Measurements from ENCODE around the gene COBLL1.

COBLL1 gene

DNA sequence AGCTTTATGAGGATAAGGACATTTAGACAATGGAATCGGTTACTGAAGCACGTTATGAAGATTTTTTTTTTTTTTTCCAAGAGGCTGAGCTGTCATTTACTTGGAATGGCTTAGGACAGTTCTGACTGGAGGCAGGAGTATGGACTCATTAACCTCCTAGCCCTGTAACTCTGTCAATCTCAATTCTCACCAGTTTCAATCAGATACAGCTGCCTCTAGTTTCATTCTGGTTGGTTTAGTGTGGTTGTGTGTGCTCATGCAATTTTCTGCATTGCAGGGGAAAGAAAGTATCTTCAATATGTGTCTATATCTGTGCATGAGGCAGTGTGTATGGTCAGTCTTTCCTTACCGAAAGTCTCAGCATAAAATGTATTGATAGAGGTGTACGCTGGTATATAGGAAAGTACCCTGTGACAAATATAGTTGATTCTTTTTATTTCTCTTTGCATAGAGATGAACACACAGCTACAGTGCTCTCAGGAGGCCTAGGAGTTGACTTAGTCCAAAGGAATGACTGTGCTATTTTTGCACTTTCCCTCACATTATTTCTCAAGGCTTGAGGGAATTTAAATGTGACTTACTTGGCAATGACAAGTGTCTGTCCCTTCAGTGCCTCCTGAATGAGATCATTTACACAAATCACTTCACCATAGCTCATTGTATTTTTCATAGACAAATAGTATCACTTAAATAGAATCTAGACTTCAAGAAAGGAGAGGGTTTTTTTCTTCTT lies 169.8 kb downstream of the COBLL1 start:
- no peak for DNase-seq

DNA sequence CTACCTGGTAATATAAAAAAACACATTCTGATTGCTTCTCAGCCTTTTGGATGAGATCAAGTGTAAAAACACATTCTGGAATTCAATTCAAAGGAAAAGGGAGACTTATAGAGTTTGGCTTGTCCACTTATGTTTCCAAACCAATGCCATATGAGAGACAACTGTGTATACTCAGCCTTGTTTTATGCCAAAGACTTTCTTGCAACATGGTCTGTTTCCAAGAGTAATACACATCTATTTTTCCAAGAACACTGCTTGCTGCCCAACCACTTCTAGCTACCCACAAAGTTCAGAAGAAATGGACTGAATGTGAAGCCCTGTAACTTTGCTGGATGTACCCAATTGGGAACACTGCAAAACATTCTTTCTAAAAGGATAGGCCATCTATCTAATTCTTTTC lies 172.3 kb downstream of the COBLL1 start:
- no peak for DNase-seq

DNA sequence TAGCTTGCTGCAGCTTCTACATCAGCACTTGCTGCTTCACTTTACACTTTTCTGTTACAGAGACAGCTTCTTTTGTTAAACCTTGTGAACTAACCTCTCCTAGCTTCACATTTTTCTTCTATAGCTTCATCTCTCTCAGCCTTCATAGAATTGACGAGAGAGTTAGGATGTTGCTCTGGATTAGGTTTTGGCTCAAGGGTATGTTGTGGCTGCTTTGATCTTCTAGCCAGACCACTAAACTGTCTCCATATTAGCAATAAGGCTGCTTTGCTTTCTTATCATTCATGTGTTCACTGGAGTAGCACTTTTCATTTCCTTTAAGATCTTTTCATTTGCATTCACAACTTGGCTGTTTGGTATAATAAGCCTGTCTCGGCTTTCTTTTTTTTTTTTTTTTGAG lies 174.1 kb downstream of the COBLL1 start:
- no peak for DNase-seq

DNA sequence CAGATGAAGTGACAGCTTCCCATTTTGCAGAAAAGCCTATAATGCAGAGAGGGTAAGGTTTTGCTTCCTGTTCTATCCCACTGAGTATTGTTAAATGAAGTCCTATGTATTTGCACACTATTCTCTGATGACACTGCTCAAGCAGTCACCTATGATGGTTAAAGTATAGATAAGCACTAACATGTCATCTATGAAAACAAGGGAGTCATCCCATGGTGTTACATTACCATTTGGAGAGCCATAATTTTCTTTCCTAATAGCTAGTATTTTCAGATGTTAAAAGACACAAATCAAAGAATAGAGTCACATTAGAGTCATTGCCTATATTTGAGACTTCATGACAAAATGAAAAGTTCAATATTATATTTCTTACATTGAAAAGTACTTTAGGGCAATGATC lies 177.6 kb downstream of the COBLL1 start:
- DNase-seq = no peak

DNA sequence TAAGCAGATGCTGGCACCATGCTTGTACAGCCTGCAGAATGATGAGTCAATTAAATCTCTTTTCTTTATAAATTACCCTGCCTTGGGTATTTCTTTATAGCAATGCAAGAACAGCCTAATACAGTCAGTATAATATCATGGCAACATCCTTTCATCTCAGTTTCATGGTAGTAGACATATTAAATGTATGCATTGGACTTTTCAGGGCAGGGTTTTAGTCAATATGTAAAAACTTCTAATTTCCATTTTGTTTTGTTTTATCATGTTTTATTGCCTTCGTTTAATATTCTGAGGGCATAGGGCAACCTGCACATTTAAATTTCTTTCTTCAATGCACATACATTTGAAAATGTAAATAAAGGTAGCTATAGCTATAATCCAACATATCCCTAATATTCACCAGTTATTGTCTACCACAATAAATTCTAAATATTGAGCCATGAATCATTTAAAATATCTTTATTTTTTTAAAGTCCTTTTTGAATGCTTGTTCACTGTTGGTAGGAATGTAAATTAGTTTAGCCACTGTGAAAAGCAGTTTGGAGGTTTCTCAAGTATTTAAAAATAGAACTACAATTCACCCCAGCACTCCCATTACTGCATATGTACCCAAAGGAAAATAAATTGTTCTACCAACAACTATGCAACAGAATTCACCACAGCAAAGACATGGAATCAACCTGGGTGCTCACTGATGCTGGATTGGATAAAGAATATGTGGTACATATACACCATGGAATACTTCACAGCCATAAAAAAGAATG lies 178.6 kb downstream of the COBLL1 start:
- no peak for DNase-seq

DNA sequence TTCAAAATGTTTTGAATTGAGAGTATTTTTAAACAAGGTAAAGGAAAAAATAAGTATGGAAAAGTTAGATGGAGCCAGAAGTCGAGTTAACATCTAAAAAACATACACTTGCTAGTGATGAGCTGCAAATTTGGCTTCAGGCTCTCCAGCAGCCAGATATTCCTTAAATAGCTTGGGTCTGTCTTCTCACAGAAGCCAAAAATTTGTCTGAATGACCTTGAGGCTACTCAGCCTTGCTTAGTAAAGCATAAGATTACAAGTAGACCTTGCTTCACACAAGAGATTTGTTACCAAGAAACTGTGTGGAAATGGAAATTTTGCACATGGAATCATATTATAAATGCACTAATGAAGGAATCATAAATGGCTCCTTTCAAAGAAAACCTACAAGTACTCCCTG lies 179.6 kb downstream of the COBLL1 start:
- no peak for DNase-seq

DNA sequence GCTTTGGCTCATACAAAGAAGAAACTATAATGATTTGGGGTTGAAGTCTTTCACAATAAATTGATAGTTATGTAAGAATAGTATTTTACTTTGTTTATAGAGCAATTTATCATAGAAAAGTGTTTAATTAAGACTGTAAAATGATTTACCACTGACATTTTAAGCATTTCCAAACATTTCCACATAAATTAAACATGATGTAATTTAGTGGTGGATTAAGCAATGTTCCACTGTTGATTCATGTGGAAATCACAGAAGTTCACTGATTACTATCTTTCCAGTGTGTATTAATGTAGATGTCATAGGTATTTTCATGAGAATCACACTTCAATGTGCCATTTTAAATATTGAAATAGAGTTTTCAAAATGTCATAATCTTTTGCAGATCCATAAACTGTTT lies 180.3 kb downstream of the COBLL1 start:
- no peak for DNase-seq

DNA sequence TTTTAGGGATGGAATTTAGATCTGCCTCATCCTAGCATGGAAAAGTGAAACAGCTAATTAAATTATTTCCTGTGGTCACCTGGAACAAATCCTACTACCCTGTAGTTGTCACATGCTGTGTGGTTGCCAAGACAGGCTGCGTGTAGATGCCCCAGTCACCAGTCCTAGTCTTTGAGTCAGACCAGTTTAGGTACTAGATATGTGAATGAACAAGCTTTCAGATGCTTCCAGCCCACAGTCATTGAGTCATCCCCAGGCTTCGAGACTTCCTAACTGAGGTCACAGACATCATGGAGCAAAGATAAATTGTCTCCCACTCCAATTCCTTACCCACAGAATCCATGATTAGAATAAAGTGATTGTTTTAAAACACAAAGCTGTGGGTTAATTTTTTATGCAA lies 184.5 kb downstream of the COBLL1 start:
- DNase-seq = no peak

DNA sequence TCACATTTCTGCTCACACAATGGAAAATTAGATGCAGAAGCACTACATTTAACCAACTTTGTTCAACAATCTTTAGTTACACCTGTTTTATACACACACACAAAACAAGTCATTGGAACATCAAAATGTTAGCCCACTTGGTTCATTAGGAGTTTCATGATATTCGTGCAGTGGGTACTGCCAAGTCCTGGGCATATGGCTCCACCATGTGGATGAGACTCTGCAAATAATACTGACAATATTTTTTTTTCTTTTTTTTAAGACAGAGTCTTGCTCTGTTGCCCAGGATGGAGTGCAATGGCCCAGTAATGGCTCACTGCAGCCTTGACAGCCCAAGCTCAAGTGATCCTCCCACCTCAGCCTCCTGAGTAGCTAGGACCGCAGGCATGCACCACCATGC lies 185.9 kb downstream of the COBLL1 start:
- no peak for DNase-seq

DNA sequence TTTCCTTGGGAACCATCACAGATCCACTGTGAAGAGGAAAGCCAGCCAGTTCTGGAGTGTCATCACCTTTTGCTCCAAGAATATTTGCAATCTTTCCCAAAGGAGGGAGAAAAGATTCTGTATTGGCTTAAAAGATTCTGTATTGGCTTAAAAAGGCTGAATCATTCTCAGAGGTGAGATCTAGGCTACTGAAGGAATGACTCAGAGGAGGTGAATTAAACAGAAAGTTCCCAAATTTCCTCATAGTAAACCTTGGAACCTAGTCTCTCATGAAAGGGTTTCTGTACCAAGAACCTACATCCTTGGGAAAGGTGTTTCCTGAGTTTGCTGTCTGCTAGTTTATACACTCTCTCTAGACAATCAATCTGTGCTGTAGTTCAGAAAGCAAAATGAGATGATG lies 186.3 kb downstream of the COBLL1 start:
- no peak for DNase-seq

DNA sequence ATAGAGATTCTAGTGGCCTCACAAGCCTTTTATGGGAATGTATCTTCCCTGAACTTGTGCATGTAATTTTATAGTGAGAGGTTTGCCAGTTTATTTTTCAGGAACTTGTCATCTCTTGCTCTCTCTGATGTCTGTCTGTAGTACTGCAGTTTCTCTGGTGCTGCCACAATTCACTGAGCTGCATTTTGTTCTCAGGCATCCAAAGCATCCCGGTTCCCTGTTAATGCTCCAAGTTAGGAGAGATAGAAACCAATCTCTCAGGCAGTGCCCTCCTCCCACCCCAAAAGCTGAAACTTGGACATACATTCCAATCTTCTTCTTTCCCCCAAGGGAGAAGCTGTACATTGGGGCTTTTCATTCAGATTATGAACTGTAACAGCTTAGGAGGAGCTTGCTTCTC lies 190.3 kb downstream of the COBLL1 start:
- no peak for DNase-seq

DNA sequence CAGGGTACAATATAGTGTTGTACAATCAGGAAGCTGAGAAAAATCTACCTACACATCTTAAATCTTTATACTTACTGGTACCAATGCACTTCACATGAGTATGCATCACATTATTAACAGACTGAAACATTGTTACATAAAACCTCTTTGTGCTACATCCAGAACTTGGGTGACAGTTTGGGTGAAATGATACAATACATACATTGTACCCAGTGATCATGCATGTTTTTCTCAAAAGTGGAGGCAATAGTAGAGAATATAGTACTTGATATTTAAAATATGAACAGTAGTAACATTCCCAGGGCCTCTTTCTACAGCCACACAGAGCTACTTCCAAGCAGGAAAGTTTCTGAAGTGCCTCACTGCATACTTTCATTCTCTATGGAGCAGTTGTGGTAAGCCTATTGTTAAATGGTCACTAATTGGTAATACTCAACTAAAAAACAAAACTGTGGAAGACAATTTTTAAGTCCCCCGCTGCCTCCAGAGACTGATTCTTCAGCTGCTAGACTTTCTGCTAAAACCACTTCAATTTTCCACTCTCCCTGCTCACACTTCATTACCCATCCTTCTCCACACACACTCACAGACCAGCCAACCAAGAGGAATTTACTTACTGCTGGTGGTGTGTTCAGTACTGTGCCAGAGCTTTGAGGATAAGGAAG lies 197.5 kb downstream of the COBLL1 start:
- no peak for DNase-seq

DNA sequence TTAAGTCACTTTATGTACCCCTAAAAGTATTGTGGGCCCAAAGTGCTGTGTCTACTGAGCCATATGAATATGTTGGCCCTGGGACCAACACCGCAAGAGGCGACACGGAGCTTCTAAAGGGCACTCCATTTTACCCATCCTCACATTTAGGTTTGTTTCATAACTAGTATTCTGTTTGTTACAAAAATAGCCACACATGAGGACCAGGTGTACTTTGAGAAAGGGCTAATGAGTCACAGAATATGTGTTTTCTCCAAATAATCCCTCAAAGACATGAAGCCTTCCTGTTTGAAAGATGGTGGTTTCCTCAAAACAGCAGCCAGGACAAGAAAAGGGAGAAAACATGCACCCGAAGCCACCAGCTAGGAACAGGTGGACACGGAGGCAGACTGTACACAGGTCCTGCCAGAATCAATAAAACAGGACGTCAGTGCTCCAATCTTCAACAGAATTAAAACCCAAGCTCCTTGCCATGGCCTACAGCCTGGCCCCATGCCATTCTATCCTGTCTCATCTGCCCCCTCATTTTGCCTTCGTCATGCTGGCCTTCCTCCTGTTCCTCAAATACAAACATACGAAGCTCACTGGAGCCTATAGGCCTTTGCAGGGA lies 198.6 kb downstream of the COBLL1 start:
- DNase-seq = no peak

DNA sequence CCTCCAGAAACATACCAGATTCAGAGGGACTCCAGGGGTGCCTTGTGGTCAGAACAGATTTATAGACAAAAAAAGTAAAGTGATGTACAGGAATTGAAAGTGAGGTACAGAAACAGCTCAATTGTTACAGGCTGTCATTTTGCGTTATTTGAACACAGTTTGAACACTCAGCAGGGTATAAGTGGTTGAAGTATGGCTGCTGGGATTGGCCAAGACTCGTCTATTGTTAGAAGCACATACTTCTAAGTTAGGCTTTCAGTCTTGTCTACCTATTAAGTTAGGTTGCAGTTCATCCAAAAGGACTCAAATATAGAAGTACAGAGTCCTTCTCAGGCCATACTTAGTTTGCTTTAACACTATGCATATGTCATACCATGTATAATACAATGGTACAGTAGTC lies 199.4 kb downstream of the COBLL1 start:
- DNase-seq = no peak

Data from MV-4-11 (cell line).